Glutamatergic neuron (in vitro differentiated cells): ENCODE data around the gene TMEM38A. TPM values are rescaled to one million over a fixed set of nuclear protein-coding genes. Genes with fewer than 3 reads are reported as not detected.

Experiments
- DNase-seq: peaks from one replicate; pipeline ENCODE4 v3.0.0; 2022
- H3K27ac Mint-ChIP-seq: one replicate; pipeline ENCODE4 v1.8.0; 2020; ENCODE audit warnings: mild to moderate bottlenecking, mixed read lengths, inconsistent platforms; ENCODE audit not compliant: unreplicated experiment
- H3K27me3 Mint-ChIP-seq: one replicate; pipeline ENCODE4 v1.8.0; 2020; ENCODE audit warnings: mild to moderate bottlenecking, moderate library complexity, mixed read lengths, inconsistent platforms; ENCODE audit not compliant: unreplicated experiment
- H3K36me3 Mint-ChIP-seq: one replicate; pipeline ENCODE4 v1.8.0; 2020; ENCODE audit warnings: mild to moderate bottlenecking, mixed read lengths, inconsistent platforms; ENCODE audit not compliant: unreplicated experiment
- H3K4me1 Mint-ChIP-seq: one replicate; pipeline ENCODE4 v1.8.0; 2020; ENCODE audit warnings: mild to moderate bottlenecking, low read depth, mixed read lengths, inconsistent platforms; ENCODE audit not compliant: unreplicated experiment
- H3K4me3 Mint-ChIP-seq: one replicate; pipeline ENCODE4 v1.8.0; 2020; ENCODE audit warnings: mild to moderate bottlenecking, mixed read lengths, inconsistent platforms; ENCODE audit not compliant: unreplicated experiment
- H3K9me3 Mint-ChIP-seq: one replicate; pipeline ENCODE4 v1.8.0; 2020; ENCODE audit warnings: mild to moderate bottlenecking, moderate library complexity, mixed read lengths, inconsistent platforms; ENCODE audit not compliant: unreplicated experiment
- total RNA-seq: library from RNA; stranded (reverse); fragmentation: NEBNext Ultra II Directional; extraction: Animal tissue kit (Norgen Biotek cat#: 25700); gene quantifications from one replicate; pipeline ENCODE4 v1.2.1, GENCODE V29; 2021; ENCODE audit not compliant: unreplicated experiment
- TF ChIP-seq, protein P1 (sequence below): fragments of 200-600 bp; sonication (generic); IDR thresholded peaks from one replicate; pipeline ENCODE4 v1.5.0; 2021; ENCODE audit not compliant: partially characterized antibody, unreplicated experiment

TMEM38A gene
- total RNA-seq, 1 donor from 2014 or later, result 7.1 TPM

DNA sequence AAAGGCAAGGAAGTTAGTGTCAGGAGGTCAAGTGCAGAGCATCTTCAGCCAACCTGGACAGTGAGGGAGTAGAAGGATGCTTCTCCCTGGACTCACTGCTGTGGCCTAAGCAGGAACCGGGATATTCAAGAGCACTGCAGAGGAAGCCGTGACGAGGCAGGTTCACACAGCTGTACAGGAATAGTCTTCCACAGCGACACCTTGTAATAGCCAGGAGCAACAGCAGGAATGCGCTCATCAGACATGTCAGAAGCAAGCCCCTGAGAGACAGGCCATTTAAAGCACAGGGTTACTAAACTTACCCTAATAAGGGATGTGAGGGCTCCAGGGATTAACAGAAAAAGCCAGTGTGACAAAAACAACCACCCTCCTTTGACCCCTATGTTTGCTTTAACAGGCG, 29.5 kb upstream of the TMEM38A start:
- no peaks in the 10 kb centered on the region for H3K36me3 Mint-ChIP-seq
- peaks cover 4% of the 10 kb centered on the region for H3K27me3 Mint-ChIP-seq
- no peak for DNase-seq
- no peak overlapping the region for H3K4me3 Mint-ChIP-seq
- TF ChIP-seq, protein P1, sequence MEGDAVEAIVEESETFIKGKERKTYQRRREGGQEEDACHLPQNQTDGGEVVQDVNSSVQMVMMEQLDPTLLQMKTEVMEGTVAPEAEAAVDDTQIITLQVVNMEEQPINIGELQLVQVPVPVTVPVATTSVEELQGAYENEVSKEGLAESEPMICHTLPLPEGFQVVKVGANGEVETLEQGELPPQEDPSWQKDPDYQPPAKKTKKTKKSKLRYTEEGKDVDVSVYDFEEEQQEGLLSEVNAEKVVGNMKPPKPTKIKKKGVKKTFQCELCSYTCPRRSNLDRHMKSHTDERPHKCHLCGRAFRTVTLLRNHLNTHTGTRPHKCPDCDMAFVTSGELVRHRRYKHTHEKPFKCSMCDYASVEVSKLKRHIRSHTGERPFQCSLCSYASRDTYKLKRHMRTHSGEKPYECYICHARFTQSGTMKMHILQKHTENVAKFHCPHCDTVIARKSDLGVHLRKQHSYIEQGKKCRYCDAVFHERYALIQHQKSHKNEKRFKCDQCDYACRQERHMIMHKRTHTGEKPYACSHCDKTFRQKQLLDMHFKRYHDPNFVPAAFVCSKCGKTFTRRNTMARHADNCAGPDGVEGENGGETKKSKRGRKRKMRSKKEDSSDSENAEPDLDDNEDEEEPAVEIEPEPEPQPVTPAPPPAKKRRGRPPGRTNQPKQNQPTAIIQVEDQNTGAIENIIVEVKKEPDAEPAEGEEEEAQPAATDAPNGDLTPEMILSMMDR, result no peak
- H3K27ac Mint-ChIP-seq, result peak overlapping the region; percentile 68
- peaks cover 7% of the 10 kb centered on the region for H3K4me1 Mint-ChIP-seq
- peaks cover 5% of the 10 kb centered on the region for H3K9me3 Mint-ChIP-seq

DNA sequence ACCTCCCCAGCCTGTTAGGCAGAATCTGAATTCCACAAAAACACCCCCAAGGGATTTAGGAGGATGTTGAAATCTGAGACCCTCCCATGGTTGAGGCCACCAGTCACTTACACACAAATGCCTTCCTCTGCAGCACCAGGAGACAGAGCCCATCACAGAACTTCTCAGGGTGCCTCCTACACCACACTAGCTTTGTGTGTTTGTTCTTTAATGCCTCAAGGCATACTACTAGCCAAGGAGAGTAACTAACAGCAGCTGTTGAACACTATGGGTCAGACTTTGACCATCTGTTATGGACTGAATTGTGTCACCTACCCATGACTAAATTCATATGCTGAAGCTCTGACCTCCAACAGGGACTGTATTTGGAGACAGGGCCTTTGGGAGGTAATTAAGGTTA, 23.4 kb upstream of the TMEM38A start:
- Mint-ChIP-seq H3K9me3 (peaks cover 2% of the 10 kb centered on the region), H3K4me3 (no peak overlapping the region), H3K4me1 (peaks cover 3% of the 10 kb centered on the region), H3K27me3 (peaks cover 7% of the 10 kb centered on the region), H3K27ac (peak overlapping the region; percentile 88), H3K36me3 (no peaks in the 10 kb centered on the region)
- no peak for DNase-seq
- TF ChIP-seq, protein P1, result no peak

DNA sequence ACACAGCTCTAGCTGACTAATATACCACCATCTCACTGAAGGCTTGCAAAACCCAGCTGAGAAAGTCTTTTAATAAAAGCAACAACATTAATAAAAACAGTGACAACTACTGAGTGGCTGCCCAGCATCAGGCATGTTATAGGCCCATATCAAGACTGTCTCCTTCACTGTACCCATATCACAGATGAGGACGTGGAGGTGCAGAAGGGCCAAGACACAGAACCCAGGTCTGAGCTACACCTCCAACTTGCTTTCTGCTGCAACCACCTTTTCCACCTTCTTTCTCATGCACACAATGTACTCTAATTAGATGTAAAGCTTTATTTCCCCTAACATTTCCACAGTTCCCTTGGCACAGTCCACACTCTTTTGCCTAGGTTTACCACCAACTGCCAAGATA, 22.3 kb upstream of the TMEM38A start:
- DNase-seq, result no peak
- TF ChIP-seq, protein P1, result no peak
- Mint-ChIP-seq H3K36me3 (no peaks in the 10 kb centered on the region), H3K4me1 (peaks cover 3% of the 10 kb centered on the region), H3K27me3 (peaks cover 7% of the 10 kb centered on the region), H3K4me3 (no peak overlapping the region), H3K27ac (peak overlapping the region; percentile 73), H3K9me3 (peaks cover 2% of the 10 kb centered on the region)

DNA sequence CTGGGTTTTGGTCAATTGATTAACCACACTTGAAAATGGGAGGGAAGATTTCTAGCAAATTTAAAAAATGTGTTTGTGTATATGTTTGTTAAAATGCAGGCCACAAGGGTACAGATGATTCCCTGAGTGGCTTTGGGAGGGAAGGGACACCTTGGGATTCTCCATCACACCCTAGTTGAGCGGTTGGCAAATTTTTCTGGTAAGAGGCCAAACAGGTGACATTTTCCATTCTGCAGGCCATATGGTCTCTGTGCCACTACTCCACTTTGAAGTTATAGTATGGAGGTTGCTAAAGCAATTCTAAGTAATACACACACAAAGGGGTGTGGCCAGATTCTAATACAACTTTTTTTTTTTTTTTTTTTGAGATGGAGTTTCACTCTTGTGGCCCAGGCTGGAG, 20.0 kb upstream of the TMEM38A start:
- Mint-ChIP-seq H3K36me3 (no peaks in the 10 kb centered on the region), H3K4me1 (peaks cover 3% of the 10 kb centered on the region), H3K27ac (no peak overlapping the region), H3K4me3 (no peak overlapping the region), H3K27me3 (peaks cover 5% of the 10 kb centered on the region), H3K9me3 (peaks cover 2% of the 10 kb centered on the region)
- TF ChIP-seq, protein P1, result no peak
- DNase-seq, result no peak

DNA sequence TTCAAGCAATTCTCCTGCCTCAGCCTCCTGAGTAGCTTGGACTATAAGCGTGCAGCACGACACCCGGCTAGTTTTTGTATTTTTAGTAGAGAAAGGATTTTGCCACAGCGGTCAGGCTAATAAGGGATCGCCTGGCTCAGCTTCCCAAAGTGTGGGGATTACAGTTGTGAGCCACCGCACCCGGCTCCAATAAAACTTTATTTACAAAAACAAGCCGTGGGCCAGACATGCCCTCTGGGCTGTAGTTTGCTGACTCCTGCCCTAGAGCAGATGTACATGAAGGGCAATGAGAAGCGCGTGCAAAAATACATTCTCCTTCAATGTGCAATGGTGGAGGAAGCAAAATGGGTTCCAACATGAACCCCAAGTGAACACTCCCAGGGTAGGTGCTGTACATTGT, 19.2 kb upstream of the TMEM38A start:
- Mint-ChIP-seq H3K27me3 (peaks cover 5% of the 10 kb centered on the region), H3K4me1 (peaks cover 3% of the 10 kb centered on the region), H3K27ac (no peak overlapping the region), H3K4me3 (no peak overlapping the region), H3K9me3 (peaks cover 2% of the 10 kb centered on the region), H3K36me3 (no peaks in the 10 kb centered on the region)
- no peak for DNase-seq
- TF ChIP-seq, protein P1, result no peak
